Parathyroid adenoma (tissue), 2 donors: ENCODE results near the gene ARID4B.

Source experiments
- H2AFZ ChIP-seq: fragments of 300-600 bp; sonication (generic); one replicate; pipeline ENCODE4 v1.7.0; 2017; ENCODE audit warnings: antibody characterized with exemption, mild to moderate bottlenecking
- H3K27ac ChIP-seq: fragments of 300-600 bp; sonication (generic); one replicate; pipeline ENCODE4 v1.7.0; 2017
- H3K27me3 ChIP-seq: fragments of 300-600 bp; sonication (generic); one replicate; pipeline ENCODE4 v1.7.0; 2017; ENCODE audit warnings: low read length; ENCODE audit not compliant: control insufficient read depth, insufficient read depth
- H3K36me3 ChIP-seq: fragments of 300-600 bp; sonication (generic); one replicate; pipeline ENCODE4 v1.7.0; 2017; ENCODE audit warnings: low read length; ENCODE audit not compliant: control insufficient read depth, insufficient read depth
- H3K4me1 ChIP-seq: fragments of 300-600 bp; sonication (generic); one replicate; pipeline ENCODE4 v1.7.0; 2017; ENCODE audit warnings: control low read depth
- H3K4me2 ChIP-seq: fragments of 300-600 bp; sonication (generic); one replicate; pipeline ENCODE4 v1.7.0; 2017; ENCODE audit warnings: low read length
- H3K4me3 ChIP-seq: fragments of 300-600 bp; sonication (generic); one replicate; pipeline ENCODE4 v1.7.0; 2017; ENCODE audit warnings: low read depth, low read length
- H3K79me2 ChIP-seq: fragments of 300-600 bp; sonication (generic); one replicate; pipeline ENCODE4 v1.7.0; 2017; ENCODE audit warnings: control low read depth
- H3K9ac ChIP-seq: fragments of 300-600 bp; sonication (generic); one replicate; pipeline ENCODE4 v1.7.0; 2017; ENCODE audit warnings: mild to moderate bottlenecking
- H3K9me3 ChIP-seq: fragments of 300-600 bp; sonication (generic); one replicate; pipeline ENCODE4 v1.7.0; 2017; ENCODE audit warnings: low read length; ENCODE audit not compliant: control insufficient read depth
- CTCF ChIP-seq: fragments of 300-600 bp; sonication (generic); IDR thresholded peaks from one replicate; pipeline ENCODE4 v1.7.0; 2017; ENCODE audit warnings: antibody characterized with exemption, mild to moderate bottlenecking
- donor health status: primary hyperparathyroidism.

ARID4B gene

GRCh38 chr1:235124665-235125064 is 203.3 kb downstream of the ARID4B start:
- no peaks in the 10 kb centered on the region for H3K36me3 ChIP-seq
- no peaks in the 10 kb centered on the region for H3K27me3 ChIP-seq
- no peak overlapping the region for H3K4me2 ChIP-seq
- TF ChIP-seq CTCF, result no peak
- no peak overlapping the region for H2AFZ ChIP-seq
- H3K27ac ChIP-seq, result no peak overlapping the region
- no peak overlapping the region for H3K9ac ChIP-seq
- peaks cover 26% of the 10 kb centered on the region for H3K79me2 ChIP-seq
- no peaks in the 10 kb centered on the region for H3K9me3 ChIP-seq
- H3K4me1 ChIP-seq, result peaks cover 2% of the 10 kb centered on the region
- H3K4me3 ChIP-seq, result no peak overlapping the region

- no peak overlapping the region for H3K4me3 ChIP-seq
- no peak overlapping the region for H3K27ac ChIP-seq
- no peaks in the 10 kb centered on the region for H3K9me3 ChIP-seq
- H3K4me1 ChIP-seq, result peaks cover 2% of the 10 kb centered on the region
- H3K36me3 ChIP-seq, result no peaks in the 10 kb centered on the region
- H3K4me2 ChIP-seq, result no peak overlapping the region
- no peak overlapping the region for H2AFZ ChIP-seq
- no peaks in the 10 kb centered on the region for H3K27me3 ChIP-seq
- H3K9ac ChIP-seq, result no peak overlapping the region
- peaks cover 26% of the 10 kb centered on the region for H3K79me2 ChIP-seq
- no peak for TF ChIP-seq CTCF
Measured at GRCh38 chr1:235124111-235124510, 203.9 kb downstream of the ARID4B start.

- peaks cover 2% of the 10 kb centered on the region for H3K4me1 ChIP-seq
- H3K79me2 ChIP-seq, result peaks cover 14% of the 10 kb centered on the region
- no peak overlapping the region for H2AFZ ChIP-seq
- no peaks in the 10 kb centered on the region for H3K36me3 ChIP-seq
- no peak overlapping the region for H3K4me2 ChIP-seq
- TF ChIP-seq CTCF, result no peak
- H3K27me3 ChIP-seq, result no peaks in the 10 kb centered on the region
- H3K9me3 ChIP-seq, result no peaks in the 10 kb centered on the region
- no peak overlapping the region for H3K9ac ChIP-seq
- no peak overlapping the region for H3K27ac ChIP-seq
- no peak overlapping the region for H3K4me3 ChIP-seq
Measured at GRCh38 chr1:235122348-235122747, 205.6 kb downstream of the ARID4B start.
